Testis (tissue), 2 donors: ENCODE measurements around the gene LRRFIP1.

ENCODE experiments used
- CTCF ChIP-seq, 3 experiments: fragments of 450-650 bp in 2 of 3; fragments of 200-600 bp in 1 of 3; sonication (generic) in 1 of 3; IDR thresholded peaks; one replicate each; pipeline ENCODE4 v1.5.1; 2016 to 2019; ENCODE audit warnings: antibody characterized with exemption in 3 of 3, mild to moderate bottlenecking in 2 of 3, moderate library complexity in 1 of 3
- POLR2A ChIP-seq: fragments of 450-650 bp; IDR thresholded peaks from one replicate; pipeline ENCODE4 v1.6.1; 2017; ENCODE audit warnings: antibody characterized with exemption, mild to moderate bottlenecking, moderate library complexity

GRCh38 chr2:237604960-237605359, 22.4 kb upstream of the LRRFIP1 start:
- TF ChIP-seq POLR2A (no peak), CTCF (IDR thresholded peaks at IDR 0.05) (no peak)
